B cell (primary cell): ENCODE data around the gene TMEM138.

Experiments used
- CTCF ChIP-seq: fragments of 200-600 bp; IDR thresholded peaks from one replicate; pipeline ENCODE4 v1.8.0; 2022; ENCODE audit warnings: antibody characterized with exemption, mild to moderate bottlenecking
- EZH2 ChIP-seq: IDR thresholded peaks from 2 replicates; pipeline ENCODE4 v1.6.1; 2012; ENCODE audit warnings: borderline replicate concordance, low read depth, mild to moderate bottlenecking, moderate library complexity, low read length; ENCODE audit not compliant: insufficient read depth, poor library complexity, severe bottlenecking

- TF ChIP-seq CTCF (no peak), EZH2 (no peak)
These were observed 4.8 kb upstream of the TMEM138 start for GRCh38 chr11:61357233-61357893.
